SIG-M5 treated with dmso at 0.1 percent for 504 hours (cell line): Measurements from ENCODE around the gene ALDH3A2.
"Not testable (repeated sequence)": the region's sequence is repeated elsewhere in the genome, so short reads cannot be mapped to it uniquely, and the experiment has no call there.

Experiments used
- DNase-seq: peaks from one replicate; lab custom pipeline; 2025; ENCODE audit not compliant: unreplicated experiment; lab: John Stamatoyannopoulos, UW

ALDH3A2 gene

DNA sequence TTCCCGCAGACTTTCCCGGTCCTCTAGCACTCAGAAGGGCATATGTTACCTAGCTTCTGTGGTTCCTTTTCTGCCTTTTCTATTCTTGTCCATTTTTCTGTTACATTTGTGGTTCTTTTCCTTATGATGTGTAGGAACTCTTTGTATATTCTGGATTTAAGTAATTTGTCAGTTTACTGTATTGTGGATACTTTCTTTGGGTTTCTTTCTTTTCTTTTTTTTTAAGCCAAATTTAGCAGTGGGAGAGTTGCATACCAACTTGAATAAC lies 657 bp downstream of the ALDH3A2 start:
- DNase-seq = no peak

DNA sequence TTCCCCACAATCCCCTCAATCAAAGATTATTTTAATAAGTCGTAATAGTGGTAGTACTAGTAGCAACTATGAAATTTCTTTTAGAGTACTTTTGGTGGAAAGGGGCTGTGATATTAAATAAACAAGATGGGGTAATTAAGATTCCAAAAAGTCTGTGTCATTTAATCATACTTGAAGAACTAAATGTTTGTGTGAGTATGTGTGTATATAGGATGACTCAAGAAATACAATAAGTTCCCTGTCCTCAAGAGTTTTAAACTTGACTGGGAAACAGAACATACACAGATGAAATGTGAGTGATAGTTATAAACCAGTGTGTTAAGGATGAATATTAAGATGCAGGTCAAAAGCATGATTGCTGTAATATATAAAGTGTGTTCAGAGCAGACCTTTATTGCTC lies 2.3 kb downstream of the ALDH3A2 start:
- DNase-seq = no peak

DNA sequence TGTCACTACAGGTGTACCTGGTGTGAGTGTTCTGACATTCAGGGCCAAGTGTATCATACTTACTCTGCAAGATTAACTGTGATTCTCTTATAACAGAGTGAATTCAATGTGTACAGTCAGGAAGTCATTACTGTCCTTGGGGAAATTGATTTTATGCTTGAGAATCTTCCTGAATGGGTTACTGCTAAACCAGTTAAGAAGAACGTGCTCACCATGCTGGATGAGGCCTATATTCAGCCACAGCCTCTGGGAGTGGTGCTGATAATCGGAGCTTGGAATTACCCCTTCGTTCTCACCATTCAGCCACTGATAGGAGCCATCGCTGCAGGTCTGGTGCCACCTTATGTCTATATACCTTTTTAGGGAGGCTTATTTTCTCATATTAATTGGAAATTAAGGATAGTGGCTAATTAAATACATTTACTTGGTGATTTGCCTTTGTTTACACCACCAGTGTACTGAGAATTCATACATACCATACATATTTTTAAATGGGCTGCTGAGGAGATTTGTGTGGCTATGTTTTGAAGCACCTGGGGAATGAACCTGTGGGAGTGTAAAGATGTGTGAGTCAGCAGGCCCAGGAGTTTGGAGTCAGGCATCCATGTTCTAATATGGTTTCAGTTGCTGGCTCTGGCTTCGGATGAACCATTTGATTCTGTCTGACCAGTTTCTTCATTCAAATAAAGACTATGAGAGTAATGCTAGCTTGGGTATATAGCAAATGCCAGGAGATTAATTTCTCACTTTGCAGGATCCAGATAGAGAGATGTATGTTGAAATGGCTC lies 3.1 kb downstream of the ALDH3A2 start:
- DNase-seq = no peak

DNA sequence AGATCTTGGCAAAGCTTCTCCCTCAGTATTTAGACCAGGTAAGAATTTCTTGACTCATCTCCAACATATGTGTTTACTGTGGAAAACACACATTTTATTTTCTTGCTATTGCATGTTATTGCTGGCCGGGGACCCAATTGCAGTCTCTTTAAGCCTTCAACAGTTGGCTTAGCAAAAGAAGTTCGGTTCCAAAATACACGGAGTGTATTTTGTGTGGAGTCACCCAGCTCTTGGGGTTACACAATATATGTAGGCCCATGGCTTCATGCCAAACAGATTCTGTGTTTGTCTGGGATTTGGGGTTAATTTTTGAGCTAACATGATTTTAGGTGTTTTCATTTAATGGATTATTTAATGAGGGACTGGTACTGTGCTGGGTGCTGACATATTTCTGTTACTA lies 4.0 kb downstream of the ALDH3A2 start:
- no peak for DNase-seq

DNA sequence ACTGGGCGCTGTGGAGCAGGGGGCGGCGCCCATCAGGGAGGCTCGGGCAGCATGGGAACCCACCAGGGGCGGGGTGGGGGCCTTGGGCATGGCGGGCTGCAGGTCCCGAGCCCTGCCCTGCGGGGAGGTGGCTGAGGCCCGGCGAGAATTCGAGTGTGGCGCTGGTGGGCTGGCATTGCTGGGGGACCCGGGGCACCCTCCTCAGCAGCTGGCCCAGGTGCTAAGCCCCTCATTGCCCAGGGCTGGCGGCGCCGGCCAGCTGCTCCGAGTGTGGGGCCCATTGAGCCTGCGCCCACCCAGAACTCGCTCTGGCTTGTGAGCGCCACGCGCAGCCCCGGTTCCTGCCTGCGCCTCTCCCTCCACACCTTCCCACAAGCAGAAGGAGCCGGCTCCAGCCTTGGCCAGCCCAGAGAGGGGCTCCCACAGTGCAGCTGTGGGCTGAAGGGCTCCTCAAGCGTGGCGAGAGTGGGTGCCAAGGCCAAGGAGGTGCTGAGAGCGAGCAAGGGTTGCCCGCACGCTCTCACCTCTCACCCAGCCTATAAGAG lies 5.9 kb downstream of the ALDH3A2 start:
- no peak for DNase-seq

DNA sequence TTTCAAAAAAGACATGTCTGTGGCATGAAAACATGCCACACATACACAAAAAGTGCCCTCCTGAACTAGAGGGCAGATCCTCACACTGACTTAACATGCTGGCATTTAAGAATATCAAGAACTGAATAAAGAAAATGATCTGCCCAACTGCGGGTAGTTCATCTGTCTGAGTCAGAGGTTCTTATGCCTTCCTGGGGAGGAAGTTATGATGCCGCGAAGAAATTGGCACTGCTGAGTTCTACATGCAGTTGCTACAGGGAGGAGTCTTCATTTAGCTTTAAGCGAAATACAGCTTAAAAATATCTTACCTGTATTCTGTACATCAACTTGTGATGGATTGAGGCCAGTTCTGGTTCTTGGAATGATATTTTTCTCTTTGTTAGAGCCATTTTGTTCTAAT lies 6.3 kb downstream of the ALDH3A2 start:
- no peak for DNase-seq

DNA sequence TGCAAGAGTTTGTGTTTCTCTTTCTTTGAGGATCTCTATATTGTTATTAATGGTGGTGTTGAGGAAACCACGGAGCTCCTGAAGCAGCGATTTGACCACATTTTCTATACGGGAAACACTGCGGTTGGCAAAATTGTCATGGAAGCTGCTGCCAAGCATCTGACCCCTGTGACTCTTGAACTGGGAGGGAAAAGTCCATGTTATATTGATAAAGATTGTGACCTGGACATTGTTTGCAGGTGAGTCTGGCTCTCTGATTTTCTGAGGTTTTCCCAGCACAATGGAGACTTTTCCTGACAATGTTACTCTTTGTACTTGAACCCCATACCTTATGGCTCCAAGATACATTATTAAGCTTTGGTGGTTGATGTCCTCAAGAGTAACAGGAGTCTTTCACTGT lies 7.8 kb downstream of the ALDH3A2 start:
- no peak for DNase-seq

DNA sequence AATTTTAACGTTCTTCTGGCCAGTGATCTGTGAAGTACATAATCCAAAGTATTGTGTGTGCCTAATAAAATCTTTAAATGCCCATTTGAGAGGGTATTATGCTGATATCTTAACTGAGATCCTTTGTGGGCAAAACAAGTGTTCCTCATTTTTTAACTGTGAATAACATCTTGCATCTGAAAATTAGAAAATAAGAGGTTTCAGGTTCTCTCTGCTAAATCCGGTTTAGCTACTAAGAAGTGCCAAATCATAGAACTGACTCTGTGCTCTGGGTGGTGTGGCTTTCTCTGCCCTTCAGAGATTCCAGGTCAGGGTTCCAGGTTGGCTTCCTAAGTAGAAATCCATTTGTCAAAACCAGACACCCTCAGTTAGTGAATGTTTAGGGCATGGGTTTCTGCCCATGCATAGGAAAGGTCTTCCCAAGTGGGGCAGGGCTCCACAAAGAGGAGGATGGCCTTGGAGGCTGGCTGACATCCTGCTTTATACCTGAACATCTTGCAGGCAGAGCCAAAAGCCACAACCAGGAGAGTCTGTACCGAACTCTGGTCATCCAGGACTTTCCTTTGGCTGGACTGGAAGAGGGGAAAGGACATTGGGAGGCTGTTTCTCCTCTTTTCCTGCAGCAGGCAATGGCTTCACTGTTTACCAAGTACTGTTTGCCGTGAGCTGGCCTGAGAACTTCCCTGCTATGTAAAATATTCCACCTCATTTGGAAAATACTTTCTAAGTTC lies 8.5 kb downstream of the ALDH3A2 start:
- DNase-seq = no peak

DNA sequence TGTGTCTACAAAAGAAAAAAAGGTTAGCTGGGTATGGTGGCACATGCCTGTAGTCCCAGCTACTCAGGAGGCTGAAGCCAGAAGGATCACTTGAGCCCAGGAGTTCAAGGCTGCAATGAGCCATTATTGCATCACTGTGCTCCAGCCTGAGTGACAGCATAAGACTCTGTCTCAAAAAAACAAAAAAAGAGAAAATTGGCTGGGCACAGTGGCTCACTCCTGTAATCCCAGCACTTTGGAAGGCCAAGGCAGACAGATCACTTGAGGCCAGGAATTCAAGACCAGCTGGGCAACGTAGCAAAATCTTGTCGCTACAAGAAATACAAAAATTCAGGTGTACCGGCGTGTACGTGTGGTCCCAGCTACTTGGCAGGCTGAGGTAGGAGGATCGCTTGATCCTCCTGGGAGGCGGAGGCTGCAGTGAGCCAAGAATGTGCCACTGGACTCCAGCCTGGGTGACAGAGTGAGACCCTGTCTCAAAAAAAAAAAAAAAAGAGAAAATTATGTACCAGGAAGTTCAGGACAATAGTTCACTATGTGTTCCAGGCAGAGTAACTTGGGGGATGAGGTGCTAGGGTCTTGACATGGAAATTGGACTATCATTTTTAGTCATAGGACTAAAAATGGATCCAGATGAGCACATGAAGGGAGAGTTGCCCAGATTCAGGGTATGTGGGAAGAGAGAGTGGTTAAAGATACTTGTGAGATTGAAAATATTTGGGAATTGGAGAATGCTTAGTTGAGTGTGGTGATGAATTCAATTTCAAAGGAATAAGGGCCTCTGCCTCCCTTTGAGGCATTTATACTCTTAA lies 11.0 kb downstream of the ALDH3A2 start:
- no peak for DNase-seq

DNA sequence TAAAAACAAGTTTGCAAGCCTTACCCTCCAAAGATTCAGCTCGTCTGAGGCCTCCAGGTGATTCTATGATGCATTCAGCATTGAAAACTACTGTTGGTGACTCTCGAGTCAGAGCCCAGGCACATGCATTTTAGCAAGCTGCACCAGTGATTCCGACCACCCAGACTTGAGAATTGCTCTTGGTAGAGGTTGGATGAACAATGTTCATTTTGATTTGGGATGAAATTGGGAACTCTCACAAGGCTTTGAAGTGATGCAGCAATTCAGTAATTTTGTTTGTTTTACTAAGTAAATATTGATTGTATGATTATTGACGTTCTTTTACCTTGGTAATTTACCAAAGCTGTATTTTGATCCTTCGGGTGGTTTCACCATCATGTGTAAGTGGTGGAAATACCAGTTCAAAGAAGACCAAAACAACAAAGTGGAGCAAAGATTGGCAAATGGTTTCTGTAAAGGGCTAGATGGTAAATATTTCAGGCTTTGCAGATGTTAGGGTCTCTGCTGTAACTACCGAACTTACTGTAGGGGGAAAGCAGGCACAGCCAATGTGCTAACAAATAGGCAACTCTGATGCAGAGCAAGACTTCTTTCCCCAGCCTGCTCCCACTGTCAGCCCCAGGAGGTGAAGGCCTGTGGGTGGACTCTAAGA lies 11.8 kb downstream of the ALDH3A2 start:
- no peak for DNase-seq

DNA sequence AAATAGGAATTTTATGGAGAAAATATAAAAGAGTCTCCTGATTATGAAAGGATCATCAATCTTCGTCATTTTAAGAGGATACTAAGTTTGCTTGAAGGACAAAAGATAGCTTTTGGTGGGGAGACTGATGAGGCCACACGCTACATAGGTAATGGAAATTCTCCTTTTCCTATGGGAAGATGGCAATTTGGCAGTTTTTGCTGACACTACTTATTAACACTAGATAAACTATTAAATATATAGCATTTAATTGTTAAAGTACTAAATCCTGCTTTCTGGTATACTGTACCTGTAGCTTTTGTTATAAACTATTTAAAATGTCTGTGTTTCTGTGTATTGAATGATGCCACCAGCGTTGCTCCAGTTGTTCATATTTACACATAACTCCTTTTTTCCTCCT lies 12.6 kb downstream of the ALDH3A2 start:
- DNase-seq = no peak

DNA sequence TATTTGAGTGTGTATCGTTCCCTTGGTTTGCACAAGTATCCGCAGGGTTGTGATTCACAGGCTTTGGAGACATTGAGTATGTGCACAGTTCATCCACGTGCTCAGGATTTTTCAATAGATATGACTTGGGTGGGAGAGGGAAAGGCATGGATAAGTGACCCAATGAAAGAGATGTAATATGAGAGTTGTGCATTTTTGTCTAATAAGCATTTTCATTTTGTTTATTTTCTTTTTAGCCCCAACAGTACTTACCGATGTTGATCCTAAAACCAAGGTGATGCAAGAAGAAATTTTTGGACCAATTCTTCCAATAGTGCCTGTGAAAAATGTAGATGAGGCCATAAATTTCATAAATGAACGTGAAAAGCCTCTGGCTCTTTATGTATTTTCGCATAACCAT lies 14.5 kb downstream of the ALDH3A2 start:
- no peak for DNase-seq

DNA sequence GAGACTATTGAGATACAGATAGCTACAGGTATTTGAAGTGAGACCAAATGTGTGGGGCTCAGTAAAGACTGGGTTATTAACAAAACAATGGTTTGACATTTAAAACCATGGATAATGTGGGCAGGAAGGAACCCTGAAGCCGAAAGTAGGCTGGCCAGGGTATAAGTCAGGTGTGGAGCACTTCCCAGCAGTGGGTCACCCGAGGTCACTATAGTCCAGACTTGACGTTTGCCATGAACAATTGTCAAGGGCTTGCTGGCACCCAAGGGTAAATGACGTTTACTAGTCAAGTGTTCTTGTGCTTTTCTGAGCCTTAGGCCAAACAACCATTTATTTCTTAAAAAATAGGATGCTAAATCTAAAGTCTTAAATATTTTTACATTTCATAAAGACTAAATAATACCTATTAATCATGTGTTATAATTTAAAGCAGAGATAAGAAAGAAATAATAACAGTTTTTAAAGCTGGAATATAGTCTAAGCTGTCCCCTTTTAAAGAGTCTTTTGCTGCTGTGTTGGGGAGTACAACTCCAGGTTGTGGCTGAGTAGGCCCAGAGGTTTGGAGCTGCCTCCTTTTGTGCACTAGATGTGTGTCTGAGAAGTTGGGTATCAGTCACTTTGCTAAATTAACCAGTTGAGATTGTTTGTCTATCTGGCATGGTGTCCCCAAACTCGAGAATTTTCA lies 15.7 kb downstream of the ALDH3A2 start:
- no peak for DNase-seq

DNA sequence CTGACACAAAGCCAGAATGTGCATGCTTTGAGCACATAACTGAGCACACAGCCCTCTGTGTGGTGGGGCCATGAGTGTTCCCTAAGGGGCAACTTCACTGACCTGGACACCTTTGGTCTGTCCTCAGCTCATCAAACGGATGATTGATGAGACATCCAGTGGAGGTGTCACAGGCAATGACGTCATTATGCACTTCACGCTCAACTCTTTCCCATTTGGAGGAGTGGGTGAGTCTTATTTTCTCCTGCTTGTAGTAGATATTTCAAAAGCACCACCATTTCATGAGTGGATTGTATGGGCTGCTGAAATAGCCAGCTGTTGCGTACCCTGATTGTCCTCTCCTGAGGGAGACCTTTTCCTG lies 16.2 kb downstream of the ALDH3A2 start:
- no peak for DNase-seq

DNA sequence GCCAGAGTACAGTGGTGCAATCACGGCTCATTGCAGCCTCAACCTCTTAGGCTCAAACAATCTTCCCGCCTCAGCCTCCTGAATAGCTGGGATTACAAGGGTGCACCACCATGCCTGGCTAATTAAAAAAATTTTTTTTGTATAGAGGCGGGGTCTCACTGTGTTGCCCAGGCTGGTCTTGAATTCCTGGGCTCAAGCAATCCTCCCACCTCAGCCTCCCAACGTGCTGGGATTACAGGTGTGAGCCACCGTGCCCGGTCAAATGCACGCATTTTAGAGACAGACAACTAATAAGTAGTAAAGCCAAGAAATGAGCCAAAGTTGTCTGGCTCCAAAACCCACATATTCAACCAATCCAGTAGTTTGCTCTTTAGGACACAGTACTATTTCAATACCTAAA lies 21.1 kb downstream of the ALDH3A2 start:
- not testable (repeated sequence) for DNase-seq

DNA sequence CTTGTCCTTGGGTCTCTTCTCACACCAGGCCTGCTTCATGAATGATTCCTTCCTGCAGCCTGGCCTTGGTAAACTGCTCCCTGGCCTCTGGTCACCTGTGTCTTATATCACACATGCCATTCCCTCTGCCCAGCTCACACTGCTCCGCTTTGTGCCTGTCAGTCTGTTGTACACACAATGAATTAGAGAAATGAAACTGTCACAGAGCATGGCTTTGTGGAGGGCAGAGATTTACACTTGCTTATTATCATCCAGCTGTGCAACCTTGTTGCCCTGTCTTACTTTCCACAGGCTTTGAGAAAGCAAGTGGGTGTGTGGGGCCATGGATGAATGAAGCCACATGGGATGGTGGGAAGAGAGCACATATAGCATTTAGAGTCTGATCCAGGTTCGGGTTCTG lies 22.4 kb downstream of the ALDH3A2 start:
- DNase-seq = no peak

DNA sequence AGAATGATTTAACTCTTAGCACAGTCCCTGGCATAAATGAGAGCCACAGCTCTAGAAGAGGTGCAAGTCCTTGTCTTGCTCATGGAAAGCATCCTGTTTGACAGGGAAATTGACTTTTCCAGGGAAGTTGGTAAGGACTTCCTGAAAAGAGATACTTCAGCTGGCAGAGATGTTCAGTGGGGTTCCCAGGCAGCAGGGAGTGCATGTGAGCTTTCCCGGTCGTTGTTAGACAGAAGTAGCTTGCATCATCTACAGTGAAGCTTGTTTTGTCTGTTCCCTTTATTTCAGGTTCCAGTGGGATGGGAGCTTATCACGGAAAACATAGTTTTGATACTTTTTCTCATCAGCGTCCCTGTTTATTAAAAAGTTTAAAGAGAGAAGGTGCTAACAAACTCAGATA lies 22.9 kb downstream of the ALDH3A2 start:
- no peak for DNase-seq

DNA sequence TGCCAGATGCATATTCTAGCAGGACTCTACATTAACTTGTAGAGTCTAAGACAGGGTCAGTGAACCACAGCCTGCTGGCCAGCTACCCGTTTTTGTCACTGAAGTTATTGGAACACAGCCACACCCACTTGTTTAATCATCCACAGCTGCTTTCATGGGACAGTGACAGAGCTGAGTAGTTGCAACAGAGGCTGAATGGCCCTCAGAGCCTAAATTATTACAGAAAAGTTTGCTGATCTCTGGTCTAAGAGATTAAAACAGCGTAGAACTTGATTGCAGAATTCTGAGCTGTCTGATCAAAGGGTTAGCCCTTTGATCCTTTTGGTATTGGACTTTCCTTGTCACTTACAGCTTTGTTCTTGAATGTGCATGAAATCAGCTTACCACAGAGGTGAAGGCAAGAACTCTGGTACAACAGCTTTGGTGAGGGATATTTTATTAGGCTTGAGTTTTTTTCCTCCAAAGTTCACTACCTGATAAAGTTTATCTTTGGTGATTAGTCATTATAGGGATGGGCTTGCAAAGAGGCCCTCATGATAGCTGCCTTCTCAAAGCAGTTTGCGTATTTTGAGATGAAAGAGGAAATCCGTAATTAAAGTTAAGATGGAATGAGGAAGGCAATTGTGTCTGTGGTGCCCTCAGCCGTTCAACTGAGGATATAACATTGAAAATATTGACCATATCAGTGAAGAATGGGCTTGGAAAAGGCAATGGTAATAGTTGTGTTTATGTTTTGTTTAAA lies 23.6 kb downstream of the ALDH3A2 start:
- DNase-seq = no peak

DNA sequence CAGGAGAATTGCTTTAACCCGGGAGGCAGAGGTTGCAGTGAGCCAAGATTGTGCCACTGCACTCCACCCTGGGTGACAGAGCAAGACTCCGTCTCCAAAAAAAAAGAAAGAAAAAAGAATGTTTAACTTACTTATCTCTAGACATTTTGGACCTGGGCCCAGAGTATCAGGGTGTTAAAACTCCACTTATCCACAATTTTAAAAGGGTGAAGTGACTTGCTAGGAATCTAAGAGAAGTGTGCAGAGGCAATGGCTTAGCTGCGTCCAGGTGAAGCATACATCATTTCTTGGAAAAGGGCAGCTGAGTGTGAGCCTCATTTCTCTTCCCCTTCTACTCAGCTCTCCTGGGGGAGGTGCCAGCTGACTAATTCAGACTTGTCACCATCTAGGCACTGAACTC lies 25.1 kb downstream of the ALDH3A2 start:
- no peak for DNase-seq

DNA sequence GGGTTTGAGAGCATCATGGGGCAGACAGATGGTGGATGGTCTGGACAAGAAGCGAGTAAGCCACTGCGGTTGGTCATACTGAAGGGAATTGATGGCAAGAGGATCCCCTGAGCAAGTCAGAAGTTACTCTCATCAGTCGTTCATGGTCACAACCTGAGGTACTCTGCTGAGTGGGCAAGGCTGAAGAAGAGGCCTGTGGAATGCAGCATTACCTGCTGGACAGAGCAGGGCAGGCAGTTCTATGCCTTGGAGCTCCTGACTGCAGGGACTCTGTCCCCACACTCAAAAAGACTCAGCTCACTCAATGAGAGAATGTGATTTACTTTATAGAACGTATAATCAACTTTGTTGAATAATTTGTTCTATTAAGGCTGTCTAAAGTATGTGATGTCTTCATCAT lies 28.3 kb downstream of the ALDH3A2 start:
- no peak for DNase-seq
